WTC11 (cell line): Measurements from ENCODE around the gene CRB2. TPM values are rescaled to one million over a fixed set of nuclear protein-coding genes. Genes with fewer than 3 reads are reported as not detected.
"Not testable (repeated sequence)": the region's sequence is repeated elsewhere in the genome, so short reads cannot be mapped to it uniquely, and the experiment has no call there.

Source experiments
- ATAC-seq: fragments of 200-7000 bp; cut with Tn5 transposase; 2 replicates; pipeline ENCODE4 v1.10.0; 2021; ENCODE audit warnings: mild to moderate bottlenecking, moderate library complexity
- CTCF ChIA-PET: fragments of 300-600 bp; sonication (Branson Sonifier 250); formaldehyde crosslinking; loops from one replicate; lab custom pipeline; 2021; ENCODE audit warnings: antibody characterized with exemption; lab: Charles Lee
- POLR2A ChIA-PET: fragments of 350-600 bp; sonication (Branson Sonifier 250); formaldehyde crosslinking; loops from one replicate; lab custom pipeline; 2021; ENCODE audit warnings: antibody characterized with exemption; lab: Charles Lee
- DNase-seq: peaks from one replicate; pipeline ENCODE4 v3.0.0; 2021; ENCODE audit warnings: low spot score
- H3K27ac Mint-ChIP-seq: 2 replicates; pipeline ENCODE4 v1.8.0; 2021; ENCODE audit warnings: mixed read lengths
- H3K27me3 Mint-ChIP-seq: 2 replicates; pipeline ENCODE4 v1.8.0; 2021; ENCODE audit warnings: low read depth, mild to moderate bottlenecking, moderate library complexity, mixed read lengths
- H3K36me3 Mint-ChIP-seq: 2 replicates; pipeline ENCODE4 v1.8.0; 2021; ENCODE audit warnings: mixed read lengths
- H3K4me1 Mint-ChIP-seq: 2 replicates; pipeline ENCODE4 v1.8.0; 2022; ENCODE audit warnings: mixed read lengths
- H3K4me3 Mint-ChIP-seq: 2 replicates; pipeline ENCODE4 v1.8.0; 2021; ENCODE audit warnings: mild to moderate bottlenecking, moderate library complexity, mixed read lengths
- H3K9me3 Mint-ChIP-seq: 2 replicates; pipeline ENCODE4 v1.8.0; 2021; ENCODE audit warnings: mixed read lengths
- EMX1 ChIP-seq: fragments of 250-450 bp; sonication (Bioruptor Pico); IDR thresholded peaks from 2 replicates; pipeline ENCODE4 v1.8.0; 2021; ENCODE audit warnings: mild to moderate bottlenecking
- GABPB1 ChIP-seq: sonication (generic); formaldehyde crosslinking; IDR thresholded peaks from 2 replicates; pipeline ENCODE4 v1.8.1; 2023; ENCODE audit warnings: mild to moderate bottlenecking, missing genetic modification reagents
- GRHL2 ChIP-seq: fragments of 250-450 bp; sonication (Bioruptor Pico); IDR thresholded peaks from 2 replicates; pipeline ENCODE4 v1.8.0; 2022; ENCODE audit warnings: mild to moderate bottlenecking, moderate library complexity; ENCODE audit not compliant: insufficient replicate concordance, severe bottlenecking
- MXD4 ChIP-seq: fragments of 250-450 bp; sonication (Bioruptor Pico); IDR thresholded peaks from 2 replicates; pipeline ENCODE4 v1.8.0; 2021; ENCODE audit warnings: mild to moderate bottlenecking, moderate library complexity, borderline replicate concordance
- MYBL2 ChIP-seq: sonication (generic); formaldehyde crosslinking; IDR thresholded peaks from 2 replicates; pipeline ENCODE4 v1.8.1; 2023; ENCODE audit warnings: mild to moderate bottlenecking, moderate library complexity, missing genetic modification reagents
- NR1H2 ChIP-seq: sonication (generic); formaldehyde crosslinking; IDR thresholded peaks from 2 replicates; pipeline ENCODE4 v1.9.0; 2021; ENCODE audit warnings: mild to moderate bottlenecking, moderate library complexity, missing genetic modification reagents
- NR3C1 ChIP-seq: sonication (generic); formaldehyde crosslinking; conservative IDR thresholded peaks from 2 replicates; pipeline ENCODE4 v1.8.1; 2023; ENCODE audit warnings: low read depth, mild to moderate bottlenecking, missing genetic modification reagents
- SOX15 ChIP-seq: fragments of 250-450 bp; sonication (Bioruptor Pico); IDR thresholded peaks from 2 replicates; pipeline ENCODE4 v1.9.0; 2021; ENCODE audit warnings: mild to moderate bottlenecking
- ZNF232 ChIP-seq: sonication (generic); formaldehyde crosslinking; IDR thresholded peaks from 2 replicates; pipeline ENCODE4 v1.8.0; 2022; ENCODE audit warnings: mild to moderate bottlenecking, missing genetic modification reagents
- ZNF317 ChIP-seq: sonication (generic); formaldehyde crosslinking; IDR thresholded peaks from 2 replicates; pipeline ENCODE4 v1.8.1; 2023; ENCODE audit warnings: low read depth, mild to moderate bottlenecking, moderate library complexity, missing genetic modification reagents, borderline replicate concordance
- total RNA-seq: library from RNA; stranded (reverse); gene quantifications from 3 replicates; pipeline ENCODE4 v1.2.3, GENCODE V29; 2021
- TF ChIP-seq, protein P1 (sequence below): fragments of 250-450 bp; sonication (Bioruptor Pico); IDR thresholded peaks from 2 replicates; pipeline ENCODE4 v1.9.0; 2021; ENCODE audit warnings: moderate library complexity, mild to moderate bottlenecking, inconsistent platforms, borderline replicate concordance
- TF ChIP-seq, protein P2 (sequence below): sonication (generic); formaldehyde crosslinking; IDR thresholded peaks from 2 replicates; pipeline ENCODE4 v1.8.0; 2023; ENCODE audit warnings: missing genetic modification reagents
- TF ChIP-seq, protein P3 (sequence below): sonication (generic); formaldehyde crosslinking; IDR thresholded peaks from 2 replicates; pipeline ENCODE4 v1.8.0; 2023; ENCODE audit warnings: mild to moderate bottlenecking, missing genetic modification reagents
- TF ChIP-seq, protein P4 (sequence below): fragments of 200-600 bp; IDR thresholded peaks from 2 replicates; pipeline ENCODE4 v1.8.0; 2022; ENCODE audit warnings: antibody characterized with exemption

CRB2 gene
- total RNA-seq, 1 experiment from 2014 or later = 3.5 TPM

DNA sequence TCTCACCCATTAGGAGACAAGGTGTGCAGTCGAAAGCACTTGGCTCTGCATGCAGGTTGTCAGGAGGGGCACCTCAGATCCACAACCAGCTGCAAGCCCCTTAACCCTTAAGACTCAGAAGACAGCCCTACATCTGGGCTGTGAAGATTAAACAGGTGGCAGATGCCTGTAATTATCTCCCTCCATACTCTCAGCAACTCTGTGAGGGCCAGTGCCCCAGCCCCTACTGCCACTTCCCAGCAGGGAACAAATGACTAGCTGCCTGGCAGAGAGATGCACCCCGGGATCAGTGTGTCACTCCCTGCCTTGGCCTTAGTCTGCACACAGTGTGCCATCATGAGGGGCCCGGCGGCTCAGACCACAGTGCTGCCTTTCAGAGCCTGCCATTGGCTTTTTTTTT is 42.0 kb downstream of the CRB2 start:
- H3K4me3 Mint-ChIP-seq = no peak overlapping the region
- ATAC-seq (no peak), DNase-seq (no peak)
- no peaks in the 10 kb centered on the region; the same call in 1 of the 2 replicates for H3K27me3 Mint-ChIP-seq
- peaks cover 2% of the 10 kb centered on the region for H3K9me3 Mint-ChIP-seq
- ChIA-PET CTCF (interaction anchor here (0.7 to 1.8 kb wide), 5 partner anchors 10 to 41 kb away, joined by 3 to 5 read pairs (median 3); no protein-coding TSS in a partner anchor), POLR2A (no interaction called here)
- TF ChIP-seq, protein P1, sequence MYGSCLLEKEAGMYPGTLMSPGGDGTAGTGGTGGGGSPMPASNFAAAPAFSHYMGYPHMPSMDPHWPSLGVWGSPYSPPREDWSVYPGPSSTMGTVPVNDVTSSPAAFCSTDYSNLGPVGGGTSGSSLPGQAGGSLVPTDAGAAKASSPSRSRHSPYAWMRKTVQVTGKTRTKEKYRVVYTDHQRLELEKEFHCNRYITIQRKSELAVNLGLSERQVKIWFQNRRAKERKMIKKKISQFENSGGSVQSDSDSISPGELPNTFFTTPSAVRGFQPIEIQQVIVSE (CRISPR knock-in tag) = no peak
- TF ChIP-seq GRHL2 (CRISPR knock-in tag) (no peak), ZNF317 (CRISPR knock-in tag) (no peak), ZNF232 (no peak), MXD4 (CRISPR knock-in tag) (no peak), NR1H2 (no peak), MYBL2 (CRISPR knock-in tag) (no peak), SOX15 (no peak), NR3C1 (CRISPR knock-in tag) (no peak), GABPB1 (CRISPR knock-in tag) (no peak)
- TF ChIP-seq, protein P2, sequence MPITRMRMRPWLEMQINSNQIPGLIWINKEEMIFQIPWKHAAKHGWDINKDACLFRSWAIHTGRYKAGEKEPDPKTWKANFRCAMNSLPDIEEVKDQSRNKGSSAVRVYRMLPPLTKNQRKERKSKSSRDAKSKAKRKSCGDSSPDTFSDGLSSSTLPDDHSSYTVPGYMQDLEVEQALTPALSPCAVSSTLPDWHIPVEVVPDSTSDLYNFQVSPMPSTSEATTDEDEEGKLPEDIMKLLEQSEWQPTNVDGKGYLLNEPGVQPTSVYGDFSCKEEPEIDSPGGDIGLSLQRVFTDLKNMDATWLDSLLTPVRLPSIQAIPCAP = no peak
- TF ChIP-seq, protein P3, sequence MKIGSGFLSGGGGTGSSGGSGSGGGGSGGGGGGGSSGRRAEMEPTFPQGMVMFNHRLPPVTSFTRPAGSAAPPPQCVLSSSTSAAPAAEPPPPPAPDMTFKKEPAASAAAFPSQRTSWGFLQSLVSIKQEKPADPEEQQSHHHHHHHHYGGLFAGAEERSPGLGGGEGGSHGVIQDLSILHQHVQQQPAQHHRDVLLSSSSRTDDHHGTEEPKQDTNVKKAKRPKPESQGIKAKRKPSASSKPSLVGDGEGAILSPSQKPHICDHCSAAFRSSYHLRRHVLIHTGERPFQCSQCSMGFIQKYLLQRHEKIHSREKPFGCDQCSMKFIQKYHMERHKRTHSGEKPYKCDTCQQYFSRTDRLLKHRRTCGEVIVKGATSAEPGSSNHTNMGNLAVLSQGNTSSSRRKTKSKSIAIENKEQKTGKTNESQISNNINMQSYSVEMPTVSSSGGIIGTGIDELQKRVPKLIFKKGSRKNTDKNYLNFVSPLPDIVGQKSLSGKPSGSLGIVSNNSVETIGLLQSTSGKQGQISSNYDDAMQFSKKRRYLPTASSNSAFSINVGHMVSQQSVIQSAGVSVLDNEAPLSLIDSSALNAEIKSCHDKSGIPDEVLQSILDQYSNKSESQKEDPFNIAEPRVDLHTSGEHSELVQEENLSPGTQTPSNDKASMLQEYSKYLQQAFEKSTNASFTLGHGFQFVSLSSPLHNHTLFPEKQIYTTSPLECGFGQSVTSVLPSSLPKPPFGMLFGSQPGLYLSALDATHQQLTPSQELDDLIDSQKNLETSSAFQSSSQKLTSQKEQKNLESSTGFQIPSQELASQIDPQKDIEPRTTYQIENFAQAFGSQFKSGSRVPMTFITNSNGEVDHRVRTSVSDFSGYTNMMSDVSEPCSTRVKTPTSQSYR = no peak
- no peaks in the 10 kb centered on the region for H3K36me3 Mint-ChIP-seq
- H3K4me1 Mint-ChIP-seq = peaks cover 7% of the 10 kb centered on the region
- H3K27ac Mint-ChIP-seq = no peak overlapping the region

DNA sequence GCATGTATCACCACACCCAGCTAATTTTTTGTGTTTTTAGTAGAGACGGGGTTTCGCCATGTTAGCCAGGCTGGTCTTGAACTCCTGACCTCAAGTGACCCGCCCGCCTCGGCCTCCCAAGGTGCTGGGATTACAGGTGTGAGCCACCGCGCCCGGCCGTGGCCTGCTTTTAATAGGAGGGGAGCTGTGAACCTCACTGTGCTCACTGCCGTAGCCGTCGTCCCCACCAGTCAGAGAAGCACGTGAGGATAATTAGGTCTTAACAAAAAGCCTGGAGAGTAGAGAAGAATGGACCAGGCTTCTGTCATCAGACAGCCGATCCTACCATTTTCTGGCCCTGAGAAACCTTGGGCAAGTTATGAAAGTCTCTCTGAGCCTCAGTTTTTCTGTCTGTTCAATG is 42.9 kb downstream of the CRB2 start:
- DNase-seq, H3K9me3 Mint-ChIP-seq, H3K4me1 Mint-ChIP-seq, H3K4me3 Mint-ChIP-seq, POLR2A ChIA-PET, H3K27ac Mint-ChIP-seq, H3K36me3 Mint-ChIP-seq, H3K27me3 Mint-ChIP-seq, ATAC-seq: not testable (repeated sequence)
- CTCF ChIA-PET = interaction anchor here (0.7 to 2.1 kb wide), 30 partner anchors 8 to 642 kb away, joined by 3 to 24 read pairs (median 6); partner anchors contain the start of gene CRB2

DNA sequence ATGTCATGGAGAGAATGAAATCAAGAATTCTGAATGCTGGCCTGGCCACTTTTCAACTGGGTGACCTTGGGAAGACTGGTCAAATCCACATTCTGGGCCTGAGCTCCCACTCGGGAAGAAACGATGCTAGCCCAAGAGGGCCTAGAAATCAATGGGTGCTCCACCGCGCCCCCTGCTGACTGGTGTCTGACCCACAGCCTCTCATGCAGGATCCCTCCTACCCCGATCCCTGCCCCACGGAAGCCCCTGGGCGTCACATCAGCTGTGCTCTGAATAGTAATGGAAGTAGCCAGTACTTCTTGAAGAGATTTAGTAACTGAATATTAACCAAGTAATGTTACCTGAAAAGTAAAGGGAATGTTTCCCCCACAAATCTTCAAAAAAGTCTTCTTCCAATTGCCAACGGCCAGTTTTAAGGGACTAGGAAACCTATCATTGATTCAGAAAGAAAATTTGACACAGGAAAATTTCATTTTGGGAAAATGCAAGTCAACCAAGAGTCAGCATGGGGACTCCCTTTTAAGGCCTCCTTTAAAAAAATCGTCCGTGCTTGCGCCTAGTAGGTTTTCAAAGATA is 43.9 kb downstream of the CRB2 start:
- Mint-ChIP-seq H3K36me3 (no peaks in the 10 kb centered on the region), H3K27ac (no peak overlapping the region), H3K27me3 (no peaks in the 10 kb centered on the region), H3K9me3 (no peaks in the 10 kb centered on the region), H3K4me3 (no peak overlapping the region), H3K4me1 (peaks cover under 1% of the 10 kb centered on the region)
- CTCF ChIA-PET = interaction anchor here (0.6 to 2.1 kb wide), 60 partner anchors 9 to 931 kb away, joined by 3 to 24 read pairs (median 4); partner anchors contain the start of gene CRB2
- DNase-seq (peak; percentile 82), ATAC-seq (peak; percentile 69)
- POLR2A ChIA-PET = no interaction called here
- TF ChIP-seq, protein P4, sequence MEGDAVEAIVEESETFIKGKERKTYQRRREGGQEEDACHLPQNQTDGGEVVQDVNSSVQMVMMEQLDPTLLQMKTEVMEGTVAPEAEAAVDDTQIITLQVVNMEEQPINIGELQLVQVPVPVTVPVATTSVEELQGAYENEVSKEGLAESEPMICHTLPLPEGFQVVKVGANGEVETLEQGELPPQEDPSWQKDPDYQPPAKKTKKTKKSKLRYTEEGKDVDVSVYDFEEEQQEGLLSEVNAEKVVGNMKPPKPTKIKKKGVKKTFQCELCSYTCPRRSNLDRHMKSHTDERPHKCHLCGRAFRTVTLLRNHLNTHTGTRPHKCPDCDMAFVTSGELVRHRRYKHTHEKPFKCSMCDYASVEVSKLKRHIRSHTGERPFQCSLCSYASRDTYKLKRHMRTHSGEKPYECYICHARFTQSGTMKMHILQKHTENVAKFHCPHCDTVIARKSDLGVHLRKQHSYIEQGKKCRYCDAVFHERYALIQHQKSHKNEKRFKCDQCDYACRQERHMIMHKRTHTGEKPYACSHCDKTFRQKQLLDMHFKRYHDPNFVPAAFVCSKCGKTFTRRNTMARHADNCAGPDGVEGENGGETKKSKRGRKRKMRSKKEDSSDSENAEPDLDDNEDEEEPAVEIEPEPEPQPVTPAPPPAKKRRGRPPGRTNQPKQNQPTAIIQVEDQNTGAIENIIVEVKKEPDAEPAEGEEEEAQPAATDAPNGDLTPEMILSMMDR = peak; percentile 78
- no peak for TF ChIP-seq EMX1 (CRISPR knock-in tag)
